Measurements from ENCODE around the gene ITGB3. TPM values are rescaled to one million over a fixed set of nuclear protein-coding genes. Genes with fewer than 3 reads are reported as not detected.
A peak's percentile ranks its signal among the peaks of the same experiment; 100 is the strongest.

ITGB3 gene
- polyA plus RNA-seq, 1 of the 3 experiments (the other 2 are of a cell fraction): 4.6 TPM

DNA sequence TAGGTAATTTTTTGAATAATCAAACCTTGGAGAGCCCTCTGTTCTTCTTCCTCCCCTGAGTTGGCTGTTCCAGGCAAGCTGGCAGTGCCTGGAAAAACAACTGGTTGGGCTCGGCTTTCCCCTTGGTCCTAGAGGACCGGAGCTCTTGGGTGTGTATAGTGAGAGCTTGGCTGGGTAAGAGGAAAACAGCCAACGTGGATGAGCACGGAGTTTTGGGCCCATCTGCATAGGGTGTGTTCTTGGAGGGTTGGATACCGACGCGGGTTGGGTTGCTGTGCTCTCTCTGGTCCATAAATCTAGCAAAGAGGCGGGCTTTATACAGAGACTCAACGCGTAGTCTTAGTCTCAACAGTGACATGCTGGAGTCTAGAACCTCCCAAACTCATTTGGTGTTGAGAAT is 23.2 kb downstream of the ITGB3 start:
- H3K9me2 ChIP-seq: no peaks in the 10 kb centered on the region
- CTCF ChIA-PET: interaction anchor here (3.8 to 4.0 kb wide), 2 partner anchors 39 to 47 kb away, joined by 16 to 27 read pairs; no protein-coding TSS in a partner anchor
- no peaks in the 10 kb centered on the region for H3K9me3 ChIP-seq
- no peak overlapping the region for H2AFZ ChIP-seq (ENCODE audit: low read depth)
- H4K20me1 ChIP-seq (ENCODE audit: insufficient read depth): no peaks in the 10 kb centered on the region
- H3K9ac ChIP-seq: no peak overlapping the region
- no peaks in the 10 kb centered on the region for H3K79me2 ChIP-seq (ENCODE audit: insufficient read depth)
- H3K4me2 ChIP-seq: no peak overlapping the region
- DNase-seq: no peak
- POLR2A ChIA-PET: interaction anchor here (1.6 kb wide), 1 partner anchor 9 kb away, joined by 5 read pairs; no protein-coding TSS in a partner anchor
- no peaks in the 10 kb centered on the region for H3K27me3 ChIP-seq (ENCODE audit: insufficient read depth)
- no peaks in the 10 kb centered on the region for H3K36me3 ChIP-seq (replicated peaks in 1 of 2; ENCODE audit: control insufficient read depth in 1 of 2, insufficient read depth in 2 of 2, low read length in 1 of 2)
- TF ChIP-seq TAF1 (IDR thresholded peaks at IDR 0.05; ENCODE audit: borderline replicate concordance, low read depth, low read length) (no peak), NRF1 (IDR thresholded peaks at IDR 0.05; ENCODE audit: low read depth, low read length) (no peak), RAD21 (IDR thresholded peaks at IDR 0.05; ENCODE audit: low read length) (no peak), JUND (IDR thresholded peaks at IDR 0.05) (no peak), POLR2AphosphoS5 (IDR thresholded peaks at IDR 0.05; ENCODE audit: low read depth, low read length) (no peak), GABPA (IDR thresholded peaks at IDR 0.05; ENCODE audit: low read depth) (no peak), GATA2 (CRISPR knock-in tag; IDR thresholded peaks at IDR 0.05) (no peak), RFX5 (IDR thresholded peaks at IDR 0.05; ENCODE audit: low read length) (no peak), NFIC (IDR thresholded peaks at IDR 0.05; ENCODE audit: borderline replicate concordance) (no peak), MXI1 (IDR thresholded peaks at IDR 0.05; ENCODE audit: low read depth, low read length) (no peak)
- TF ChIP-seq, protein P1, sequence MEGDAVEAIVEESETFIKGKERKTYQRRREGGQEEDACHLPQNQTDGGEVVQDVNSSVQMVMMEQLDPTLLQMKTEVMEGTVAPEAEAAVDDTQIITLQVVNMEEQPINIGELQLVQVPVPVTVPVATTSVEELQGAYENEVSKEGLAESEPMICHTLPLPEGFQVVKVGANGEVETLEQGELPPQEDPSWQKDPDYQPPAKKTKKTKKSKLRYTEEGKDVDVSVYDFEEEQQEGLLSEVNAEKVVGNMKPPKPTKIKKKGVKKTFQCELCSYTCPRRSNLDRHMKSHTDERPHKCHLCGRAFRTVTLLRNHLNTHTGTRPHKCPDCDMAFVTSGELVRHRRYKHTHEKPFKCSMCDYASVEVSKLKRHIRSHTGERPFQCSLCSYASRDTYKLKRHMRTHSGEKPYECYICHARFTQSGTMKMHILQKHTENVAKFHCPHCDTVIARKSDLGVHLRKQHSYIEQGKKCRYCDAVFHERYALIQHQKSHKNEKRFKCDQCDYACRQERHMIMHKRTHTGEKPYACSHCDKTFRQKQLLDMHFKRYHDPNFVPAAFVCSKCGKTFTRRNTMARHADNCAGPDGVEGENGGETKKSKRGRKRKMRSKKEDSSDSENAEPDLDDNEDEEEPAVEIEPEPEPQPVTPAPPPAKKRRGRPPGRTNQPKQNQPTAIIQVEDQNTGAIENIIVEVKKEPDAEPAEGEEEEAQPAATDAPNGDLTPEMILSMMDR (IDR thresholded peaks at IDR 0.05): no peak
- TF ChIP-seq, protein P2, sequence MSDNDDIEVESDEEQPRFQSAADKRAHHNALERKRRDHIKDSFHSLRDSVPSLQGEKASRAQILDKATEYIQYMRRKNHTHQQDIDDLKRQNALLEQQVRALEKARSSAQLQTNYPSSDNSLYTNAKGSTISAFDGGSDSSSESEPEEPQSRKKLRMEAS (IDR thresholded peaks at IDR 0.05; ENCODE audit: low read depth): no peak
- TF ChIP-seq, protein P3, sequence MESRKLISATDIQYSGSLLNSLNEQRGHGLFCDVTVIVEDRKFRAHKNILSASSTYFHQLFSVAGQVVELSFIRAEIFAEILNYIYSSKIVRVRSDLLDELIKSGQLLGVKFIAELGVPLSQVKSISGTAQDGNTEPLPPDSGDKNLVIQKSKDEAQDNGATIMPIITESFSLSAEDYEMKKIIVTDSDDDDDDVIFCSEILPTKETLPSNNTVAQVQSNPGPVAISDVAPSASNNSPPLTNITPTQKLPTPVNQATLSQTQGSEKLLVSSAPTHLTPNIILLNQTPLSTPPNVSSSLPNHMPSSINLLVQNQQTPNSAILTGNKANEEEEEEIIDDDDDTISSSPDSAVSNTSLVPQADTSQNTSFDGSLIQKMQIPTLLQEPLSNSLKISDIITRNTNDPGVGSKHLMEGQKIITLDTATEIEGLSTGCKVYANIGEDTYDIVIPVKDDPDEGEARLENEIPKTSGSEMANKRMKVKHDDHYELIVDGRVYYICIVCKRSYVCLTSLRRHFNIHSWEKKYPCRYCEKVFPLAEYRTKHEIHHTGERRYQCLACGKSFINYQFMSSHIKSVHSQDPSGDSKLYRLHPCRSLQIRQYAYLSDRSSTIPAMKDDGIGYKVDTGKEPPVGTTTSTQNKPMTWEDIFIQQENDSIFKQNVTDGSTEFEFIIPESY (IDR thresholded peaks at IDR 0.05; ENCODE audit: borderline replicate concordance, low read depth): no peak
- no peak overlapping the region; a peak in 1 of 4 replicates for H3K27ac ChIP-seq (ENCODE audit: low read depth in 2 of 2, low read length in 1 of 2)
- H3K4me1 ChIP-seq (ENCODE audit: control insufficient read depth in 1 of 2, insufficient read depth in 2 of 2, low read depth in 1 of 2, low read length in 1 of 2): peaks cover 34 to 44% of the 10 kb centered on the region in 2 experiments
- H3K4me3 ChIP-seq (ENCODE audit: low read depth in 2 of 2, low read length in 1 of 2): no peak overlapping the region
- H3F3A ChIP-seq (replicated peaks; ENCODE audit: insufficient read depth): peaks cover 12% of the 10 kb centered on the region
- WGBS (ENCODE audit: low lambda C conversion rate): 74% methylated on average over 10 of the region's 10 CpGs

DNA sequence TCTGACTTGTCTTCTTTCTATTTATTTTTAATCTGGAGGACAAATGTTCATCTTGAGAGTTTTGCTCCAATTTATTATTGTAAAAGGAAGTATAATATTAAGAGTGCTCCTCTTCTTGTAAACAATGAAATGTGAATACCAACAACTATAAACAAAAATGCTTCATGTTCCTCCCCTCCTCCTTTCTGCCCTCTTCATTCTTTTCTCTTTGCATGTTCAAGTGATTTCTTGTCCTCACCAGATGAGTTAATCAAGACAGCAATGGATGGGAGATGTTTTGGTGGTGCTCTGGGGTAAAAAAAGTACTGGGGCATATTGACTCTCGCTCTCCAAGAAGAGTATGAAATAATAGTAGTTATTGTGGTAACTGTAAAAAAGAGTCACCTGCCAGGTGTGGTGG is 24.3 kb downstream of the ITGB3 start:
- Histone ChIP-seq H3K36me3 (replicated peaks in 1 of 2; ENCODE audit: control insufficient read depth in 1 of 2, insufficient read depth in 2 of 2, low read length in 1 of 2) (no peaks in the 10 kb centered on the region), H4K20me1 (ENCODE audit: insufficient read depth) (no peaks in the 10 kb centered on the region), H3F3A (replicated peaks; ENCODE audit: insufficient read depth) (peaks cover 12% of the 10 kb centered on the region), H3K4me3 (ENCODE audit: low read depth in 2 of 2, low read length in 1 of 2) (no peak overlapping the region), H3K4me1 (ENCODE audit: control insufficient read depth in 1 of 2, insufficient read depth in 2 of 2, low read depth in 1 of 2, low read length in 1 of 2) (peaks cover 34 to 44% of the 10 kb centered on the region in 2 experiments), H3K9me3 (no peaks in the 10 kb centered on the region), H3K9me2 (no peaks in the 10 kb centered on the region), H3K79me2 (ENCODE audit: insufficient read depth) (no peaks in the 10 kb centered on the region), H2AFZ (ENCODE audit: low read depth) (no peak overlapping the region), H3K4me2 (no peak overlapping the region), H3K9ac (no peak overlapping the region), H3K27me3 (ENCODE audit: insufficient read depth) (no peaks in the 10 kb centered on the region), H3K27ac (ENCODE audit: low read depth in 2 of 2, low read length in 1 of 2) (peak overlapping the region in 1 of 2 experiments; percentile 75; a peak in 1 of 4 replicates)
- POLR2A ChIA-PET: no interaction called here
- WGBS (ENCODE audit: low lambda C conversion rate): 100% methylated on average over 1 of the region's 1 CpG
- CTCF ChIA-PET: interaction anchor here (3.8 kb wide), 1 partner anchor 38 kb away, joined by 16 read pairs; no protein-coding TSS in a partner anchor
- TF ChIP-seq EZH2phosphoT487 (IDR thresholded peaks at IDR 0.05; ENCODE audit: borderline replicate concordance, low read depth) (no peak), SMC3 (IDR thresholded peaks at IDR 0.05; ENCODE audit: low read depth, low read length) (no peak)
- TF ChIP-seq, protein P4, sequence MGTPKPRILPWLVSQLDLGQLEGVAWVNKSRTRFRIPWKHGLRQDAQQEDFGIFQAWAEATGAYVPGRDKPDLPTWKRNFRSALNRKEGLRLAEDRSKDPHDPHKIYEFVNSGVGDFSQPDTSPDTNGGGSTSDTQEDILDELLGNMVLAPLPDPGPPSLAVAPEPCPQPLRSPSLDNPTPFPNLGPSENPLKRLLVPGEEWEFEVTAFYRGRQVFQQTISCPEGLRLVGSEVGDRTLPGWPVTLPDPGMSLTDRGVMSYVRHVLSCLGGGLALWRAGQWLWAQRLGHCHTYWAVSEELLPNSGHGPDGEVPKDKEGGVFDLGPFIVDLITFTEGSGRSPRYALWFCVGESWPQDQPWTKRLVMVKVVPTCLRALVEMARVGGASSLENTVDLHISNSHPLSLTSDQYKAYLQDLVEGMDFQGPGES (IDR thresholded peaks at IDR 0.05; ENCODE audit: low read depth, low read length): no peak
- TF ChIP-seq, protein P2 (IDR thresholded peaks at IDR 0.05; ENCODE audit: low read depth): no peak
- no peak for DNase-seq
